ENCODE data around the gene HIVEP3. TPM values are rescaled to one million over a fixed set of nuclear protein-coding genes. Genes with fewer than 3 reads are reported as not detected.

Gene HIVEP3
- total RNA-seq, 1 experiment from 2014 or later, result 1.4 TPM

- no peak overlapping the region for H3K18ac ChIP-seq (ENCODE audit: insufficient read length, low read depth, low read length)
- H3K4me3 Mint-ChIP-seq, result no peak overlapping the region
- no CpG with 5 or more reads among the region's 4 CpGs for WGBS (ENCODE audit: extremely low coverage, insufficient read length, low lambda C conversion rate)
- no peaks in the 10 kb centered on the region for H3K79me1 ChIP-seq (ENCODE audit: insufficient read depth, low read depth, low read length, poor library complexity, severe bottlenecking)
- H3K56ac ChIP-seq (ENCODE audit: insufficient read length, low read depth, low read length), result no peak overlapping the region
- no peaks in the 10 kb centered on the region for H3K36me3 Mint-ChIP-seq (ENCODE audit: insufficient read depth in 1 of 3, low read depth in 3 of 3)
- TF ChIP-seq CTCF (conservative IDR thresholded peaks at IDR 0.05), result no peak
- H3K14ac ChIP-seq (ENCODE audit: insufficient read depth, low read length), result no peak overlapping the region
- no peak overlapping the region for H3K4me2 ChIP-seq (ENCODE audit: insufficient read depth, insufficient read length, low read length)
- H3K4ac ChIP-seq (ENCODE audit: low read depth, low read length), result no peak overlapping the region
- H2AFZ ChIP-seq (ENCODE audit: low read length), result no peak overlapping the region
- H2BK5ac ChIP-seq (ENCODE audit: insufficient read length, low read length), result no peak overlapping the region
- H2AK5ac ChIP-seq (ENCODE audit: insufficient read length, low read length), result no peak overlapping the region
- no peak overlapping the region for H4K91ac ChIP-seq (ENCODE audit: insufficient read length, low read depth, low read length)
- no peak overlapping the region for H4K8ac ChIP-seq (replicated peaks; ENCODE audit: insufficient read length, low read depth, low read length)
- no peaks in the 10 kb centered on the region; a peak in 1 of 5 replicates for H3K9me3 Mint-ChIP-seq
- no peaks in the 10 kb centered on the region for H3K79me2 ChIP-seq (ENCODE audit: insufficient read depth, low read length)
- H2BK15ac ChIP-seq (ENCODE audit: low read depth, low read length), result no peak overlapping the region
- no peak overlapping the region for H4K5ac ChIP-seq (ENCODE audit: insufficient read length, low read depth, low read length)
- no peaks in the 10 kb centered on the region for H3K9me3 ChIP-seq (ENCODE audit: control insufficient read depth, low read depth, low read length)
- peaks cover 6 to 14% of the 10 kb centered on the region in 2 experiments for H3K4me1 Mint-ChIP-seq
- no peak overlapping the region for H2BK12ac ChIP-seq (ENCODE audit: insufficient read length, low read depth, low read length)
- H2BK20ac ChIP-seq (ENCODE audit: low read depth, low read length, poor library complexity, severe bottlenecking), result no peak overlapping the region
- no peaks in the 10 kb centered on the region for H4K20me1 ChIP-seq (ENCODE audit: control insufficient read depth, insufficient read depth, insufficient read length)
- H3T11ph ChIP-seq (ENCODE audit: low read length), result no peak overlapping the region
- H3K23ac ChIP-seq (ENCODE audit: insufficient read length, low read depth, low read length), result no peak overlapping the region
- H3K23me2 ChIP-seq (ENCODE audit: insufficient read length, low read depth, low read length, poor library complexity, severe bottlenecking), result no peaks in the 10 kb centered on the region
- H2BK120ac ChIP-seq (ENCODE audit: low read depth, low read length, poor library complexity, severe bottlenecking), result no peak overlapping the region
- H3K27ac ChIP-seq (ENCODE audit: insufficient read length, low read depth, low read length), result no peak overlapping the region
- no peak overlapping the region for H3K27ac Mint-ChIP-seq
- H3K27me3 Mint-ChIP-seq (ENCODE audit: low read depth), result no peaks in the 10 kb centered on the region; the same call in 1 of the 2 replicates
- H3K27me3 ChIP-seq (ENCODE audit: insufficient read depth, low read length), result no peaks in the 10 kb centered on the region
- DNase-seq, result no peak
- H3K9ac ChIP-seq (ENCODE audit: extremely low read depth, insufficient read length, low read length), result no peak overlapping the region
- no peaks in the 10 kb centered on the region for H3K4me1 ChIP-seq (ENCODE audit: insufficient read depth, low read length)
Observed at GRCh38 chr1:41803656-41804055, 115.1 kb downstream of the HIVEP3 start.

Data from H9 (cell line).